Measurements from ENCODE around the gene ETNK1.

Gene ETNK1

GRCh38 chr12:22728987-22729386, 104.0 kb downstream of the ETNK1 start:
- H3K4ac ChIP-seq (ENCODE audit: low read depth in 1 of 2, low read length in 2 of 2), result no peak overlapping the region

GRCh38 chr12:22729431-22729956, 104.5 kb downstream of the ETNK1 start:
- H3K27me3 ChIP-seq (ENCODE audit: control insufficient read depth in 1 of 2, insufficient read depth in 1 of 2, low read length in 2 of 2), result no peaks in the 10 kb centered on the region
- peak overlapping the region; percentile 95 for H2AK5ac ChIP-seq (ENCODE audit: low read length, severe bottlenecking)
- H3K4me3 ChIP-seq (ENCODE audit: insufficient read depth in 1 of 2, low read depth in 1 of 2, low read length in 2 of 2), result peak overlapping the region in 1 of 2 experiments; percentile 74
- H2BK120ac ChIP-seq (ENCODE audit: low read depth, low read length), result peak overlapping the region; percentile 34
- H2AFZ ChIP-seq (ENCODE audit: low read depth, low read length), result no peak overlapping the region
- H4K91ac ChIP-seq (ENCODE audit: low read length), result no peak overlapping the region
- 95% methylated on average over 5 of the region's 6 CpGs for WGBS
- no peak overlapping the region for H4K8ac ChIP-seq (ENCODE audit: low read length)
- no peak overlapping the region for H3K14ac ChIP-seq (ENCODE audit: low read length in 2 of 2)
- peak overlapping the region; percentile 81 for H3K9ac ChIP-seq (ENCODE audit: low read length)
- H2BK15ac ChIP-seq (ENCODE audit: low read depth, poor library complexity, severe bottlenecking), result no peak overlapping the region
- DNase-seq, result no peak
- H2BK12ac ChIP-seq (ENCODE audit: low read length in 2 of 2), result no peak overlapping the region
- no peak overlapping the region for H3K23ac ChIP-seq (ENCODE audit: low read length in 2 of 2)
- no peaks in the 10 kb centered on the region for H3K79me1 ChIP-seq (replicated peaks; ENCODE audit: low read length, poor library complexity, severe bottlenecking)
- peak overlapping the region in 1 of 2 experiments; percentile 21 for H3K18ac ChIP-seq (ENCODE audit: low read depth in 1 of 2, low read length in 2 of 2)
- peak overlapping the region; percentile 100 for H3K27ac ChIP-seq (ENCODE audit: low read length, poor library complexity, severe bottlenecking)
- H3K36me3 ChIP-seq (ENCODE audit: control insufficient read depth in 1 of 2, insufficient read depth in 2 of 2, low read depth in 1 of 2, low read length in 2 of 2), result no peaks in the 10 kb centered on the region
- no peaks in the 10 kb centered on the region for H3K9me3 ChIP-seq (ENCODE audit: control insufficient read depth, low read length)
- H3K4me1 ChIP-seq (ENCODE audit: control insufficient read depth, insufficient read depth, low read depth, low read length), result peaks cover 5% of the 10 kb centered on the region
- H3K4me2 ChIP-seq (ENCODE audit: low read length, poor library complexity, severe bottlenecking), result peak overlapping the region; percentile 61
- peak overlapping the region; percentile 99 for H2BK5ac ChIP-seq (ENCODE audit: low read depth, low read length, poor library complexity, severe bottlenecking)
- no peak overlapping the region for H3K4ac ChIP-seq (ENCODE audit: low read depth in 1 of 2, low read length in 2 of 2)

More at GRCh38 chr12:22728987-22729386, 104.0 kb downstream of the ETNK1 start:
- no peak overlapping the region for H2BK15ac ChIP-seq (ENCODE audit: low read depth, poor library complexity, severe bottlenecking)
- H3K18ac ChIP-seq (ENCODE audit: low read depth in 1 of 2, low read length in 2 of 2), result no peak overlapping the region
- H3K9ac ChIP-seq (ENCODE audit: low read length), result peak overlapping the region; percentile 81
- 88% methylated on average over 2 of the region's 2 CpGs for WGBS
- no peak overlapping the region for H2BK12ac ChIP-seq (ENCODE audit: low read length in 2 of 2)
- H3K9me3 ChIP-seq (ENCODE audit: control insufficient read depth, low read length), result no peaks in the 10 kb centered on the region
- no peaks in the 10 kb centered on the region for H3K79me1 ChIP-seq (replicated peaks; ENCODE audit: low read length, poor library complexity, severe bottlenecking)
- no peak overlapping the region for H3K23ac ChIP-seq (ENCODE audit: low read length in 2 of 2)
- H3K14ac ChIP-seq (ENCODE audit: low read length in 2 of 2), result no peak overlapping the region
- H3K27me3 ChIP-seq (ENCODE audit: control insufficient read depth in 1 of 2, insufficient read depth in 1 of 2, low read length in 2 of 2), result no peaks in the 10 kb centered on the region
- no peak overlapping the region for H3K4me2 ChIP-seq (ENCODE audit: low read length, poor library complexity, severe bottlenecking)
- no peak overlapping the region for H2BK120ac ChIP-seq (ENCODE audit: low read depth, low read length)
- no peak for DNase-seq
- H4K8ac ChIP-seq (ENCODE audit: low read length), result no peak overlapping the region
- H4K91ac ChIP-seq (ENCODE audit: low read length), result no peak overlapping the region
- no peak overlapping the region for H2AFZ ChIP-seq (ENCODE audit: low read depth, low read length)
- peak overlapping the region; percentile 99 for H2BK5ac ChIP-seq (ENCODE audit: low read depth, low read length, poor library complexity, severe bottlenecking)
- H3K27ac ChIP-seq (ENCODE audit: low read length, poor library complexity, severe bottlenecking), result peak overlapping the region; percentile 100
- peaks cover 5% of the 10 kb centered on the region for H3K4me1 ChIP-seq (ENCODE audit: control insufficient read depth, insufficient read depth, low read depth, low read length)
- H3K36me3 ChIP-seq (ENCODE audit: control insufficient read depth in 1 of 2, insufficient read depth in 2 of 2, low read depth in 1 of 2, low read length in 2 of 2), result no peaks in the 10 kb centered on the region
- peak overlapping the region in 1 of 2 experiments; percentile 74 for H3K4me3 ChIP-seq (ENCODE audit: insufficient read depth in 1 of 2, low read depth in 1 of 2, low read length in 2 of 2)
- peak overlapping the region; percentile 92 for H2AK5ac ChIP-seq (ENCODE audit: low read length, severe bottlenecking)

GRCh38 chr12:22729957-22730443, 105.0 kb downstream of the ETNK1 start:
- no peak overlapping the region for H4K91ac ChIP-seq (ENCODE audit: low read length)
- H3K36me3 ChIP-seq (ENCODE audit: control insufficient read depth in 1 of 2, insufficient read depth in 2 of 2, low read depth in 1 of 2, low read length in 2 of 2), result no peaks in the 10 kb centered on the region
- no peak overlapping the region for H2AFZ ChIP-seq (ENCODE audit: low read depth, low read length)
- H3K18ac ChIP-seq (ENCODE audit: low read depth in 1 of 2, low read length in 2 of 2), result no peak overlapping the region
- peak overlapping the region in 1 of 2 experiments; percentile 74 for H3K4me3 ChIP-seq (ENCODE audit: insufficient read depth in 1 of 2, low read depth in 1 of 2, low read length in 2 of 2)
- peak overlapping the region; percentile 81 for H3K9ac ChIP-seq (ENCODE audit: low read length)
- H3K27me3 ChIP-seq (ENCODE audit: control insufficient read depth in 1 of 2, insufficient read depth in 1 of 2, low read length in 2 of 2), result no peaks in the 10 kb centered on the region
- no peak overlapping the region for H3K4ac ChIP-seq (ENCODE audit: low read depth in 1 of 2, low read length in 2 of 2)
- H3K4me2 ChIP-seq (ENCODE audit: low read length, poor library complexity, severe bottlenecking), result peak overlapping the region; percentile 61
- H2AK5ac ChIP-seq (ENCODE audit: low read length, severe bottlenecking), result peak overlapping the region; percentile 95
- no peak overlapping the region for H2BK15ac ChIP-seq (ENCODE audit: low read depth, poor library complexity, severe bottlenecking)
- DNase-seq, result peak; percentile 77
- H2BK120ac ChIP-seq (ENCODE audit: low read depth, low read length), result peak overlapping the region; percentile 34
- H3K4me1 ChIP-seq (ENCODE audit: control insufficient read depth, insufficient read depth, low read depth, low read length), result peaks cover 5% of the 10 kb centered on the region
- no peaks in the 10 kb centered on the region for H3K9me3 ChIP-seq (ENCODE audit: control insufficient read depth, low read length)
- no peak overlapping the region for H3K23ac ChIP-seq (ENCODE audit: low read length in 2 of 2)
- no peak overlapping the region for H2BK12ac ChIP-seq (ENCODE audit: low read length in 2 of 2)
- peak overlapping the region; percentile 100 for H3K27ac ChIP-seq (ENCODE audit: low read length, poor library complexity, severe bottlenecking)
- 82% methylated on average over 2 of the region's 3 CpGs for WGBS
- no peaks in the 10 kb centered on the region for H3K79me1 ChIP-seq (replicated peaks; ENCODE audit: low read length, poor library complexity, severe bottlenecking)
- H2BK5ac ChIP-seq (ENCODE audit: low read depth, low read length, poor library complexity, severe bottlenecking), result peak overlapping the region; percentile 99
- H3K14ac ChIP-seq (ENCODE audit: low read length in 2 of 2), result no peak overlapping the region
- H4K8ac ChIP-seq (ENCODE audit: low read length), result no peak overlapping the region

- Histone ChIP-seq H3K23ac (ENCODE audit: low read length in 2 of 2) (no peak overlapping the region), H2AFZ (ENCODE audit: low read depth, low read length) (no peak overlapping the region), H3K9me3 (ENCODE audit: control insufficient read depth, low read length) (no peaks in the 10 kb centered on the region), H3K18ac (ENCODE audit: low read depth in 1 of 2, low read length in 2 of 2) (no peak overlapping the region), H2BK15ac (ENCODE audit: low read depth, poor library complexity, severe bottlenecking) (no peak overlapping the region), H3K9ac (ENCODE audit: low read length) (peak overlapping the region; percentile 11), H3K4me1 (ENCODE audit: control insufficient read depth, insufficient read depth, low read depth, low read length) (peaks cover 5% of the 10 kb centered on the region), H2BK12ac (ENCODE audit: low read length in 2 of 2) (no peak overlapping the region), H3K4me3 (ENCODE audit: insufficient read depth in 1 of 2, low read depth in 1 of 2, low read length in 2 of 2) (no peak overlapping the region), H3K27me3 (ENCODE audit: control insufficient read depth in 1 of 2, insufficient read depth in 1 of 2, low read length in 2 of 2) (no peaks in the 10 kb centered on the region), H2BK120ac (ENCODE audit: low read depth, low read length) (no peak overlapping the region), H3K27ac (ENCODE audit: low read length, poor library complexity, severe bottlenecking) (peak overlapping the region; percentile 69), H3K36me3 (ENCODE audit: control insufficient read depth in 1 of 2, insufficient read depth in 2 of 2, low read depth in 1 of 2, low read length in 2 of 2) (no peaks in the 10 kb centered on the region), H3K4me2 (ENCODE audit: low read length, poor library complexity, severe bottlenecking) (no peak overlapping the region), H2AK5ac (ENCODE audit: low read length, severe bottlenecking) (peak overlapping the region; percentile 41), H3K14ac (ENCODE audit: low read length in 2 of 2) (no peak overlapping the region), H2BK5ac (ENCODE audit: low read depth, low read length, poor library complexity, severe bottlenecking) (no peak overlapping the region), H3K79me1 (replicated peaks; ENCODE audit: low read length, poor library complexity, severe bottlenecking) (no peaks in the 10 kb centered on the region), H4K91ac (ENCODE audit: low read length) (no peak overlapping the region), H4K8ac (ENCODE audit: low read length) (no peak overlapping the region), H3K4ac (ENCODE audit: low read depth in 1 of 2, low read length in 2 of 2) (no peak overlapping the region)
- WGBS, result 89% methylated on average over 1 of the region's 3 CpGs
- no peak for DNase-seq
Observed at GRCh38 chr12:22731236-22731635, 106.3 kb downstream of the ETNK1 start.

All from mesenchymal stem cell (in vitro differentiated cells and primary cell).